Activated CD8-positive, alpha-beta memory T cell treated with anti-CD3 and anti-CD28 coated beads for 36 hours (primary cell): ENCODE data around the gene TMED5. TPM values are rescaled to one million over a fixed set of nuclear protein-coding genes. Genes with fewer than 3 reads are reported as not detected.
"Not testable (repeated sequence)": the region's sequence is repeated elsewhere in the genome, so short reads cannot be mapped to it uniquely, and the experiment has no call there.

Source experiments
- CTCF ChIA-PET: fragments of 350-600 bp; sonication (Branson Sonifier 250); formaldehyde crosslinking; loops from one replicate; lab custom pipeline; 2021; ENCODE audit warnings: antibody characterized with exemption; lab: Charles Lee
- POLR2A ChIA-PET: fragments of 350-600 bp; sonication (Branson Sonifier 250); formaldehyde crosslinking; loops from one replicate; lab custom pipeline; 2021; ENCODE audit warnings: antibody characterized with exemption; lab: Charles Lee
- total RNA-seq, 2 experiments: library from RNA; stranded (reverse); gene quantifications; one replicate each; pipeline ENCODE4 v1.2.3, GENCODE V29; 2021

TMED5 gene
- total RNA-seq: 10 to 100 TPM; 38.1 to 41.6 TPM

- POLR2A ChIA-PET: interaction anchor here (0.8 kb wide), 1 partner anchor 173 kb away, joined by 3 read pairs; no protein-coding TSS in a partner anchor
Measured at GRCh38 chr1:93179886-93180722, at the start of gene TMED5. TMED5 (minus strand) TSS chr1:93180413; CDS start chr1:93180242, 171 bp downstream.

GRCh38 chr1:93223023-93223675 is 42.9 kb upstream of the TMED5 start:
- ChIA-PET CTCF (no interaction called here), POLR2A (no interaction called here)

More at GRCh38 chr1:93179886-93180722, at the start of gene TMED5:
- CTCF ChIA-PET: no interaction called here

- ChIA-PET CTCF (no interaction called here), POLR2A (no interaction called here)
Measured at GRCh38 chr1:93221913-93222312, 41.7 kb upstream of the TMED5 start.

GRCh38 chr1:93220716-93221115 is 40.5 kb upstream of the TMED5 start:
- CTCF ChIA-PET, POLR2A ChIA-PET: not testable (repeated sequence)

GRCh38 chr1:93219443-93219842 is 39.2 kb upstream of the TMED5 start:
- ChIA-PET CTCF (no interaction called here), POLR2A (no interaction called here)

- POLR2A ChIA-PET: no interaction called here
- CTCF ChIA-PET: no interaction called here
Measured at GRCh38 chr1:93215322-93215721, 35.1 kb upstream of the TMED5 start.

- ChIA-PET CTCF (no interaction called here), POLR2A (no interaction called here)
Measured at GRCh38 chr1:93207211-93207610, 27.0 kb upstream of the TMED5 start.

GRCh38 chr1:93206567-93206954 is 26.3 kb upstream of the TMED5 start:
- ChIA-PET POLR2A (no interaction called here), CTCF (no interaction called here)

GRCh38 chr1:93205892-93206566 is 25.8 kb upstream of the TMED5 start:
- POLR2A ChIA-PET: no interaction called here

GRCh38 chr1:93200714-93201113 is 20.5 kb upstream of the TMED5 start:
- ChIA-PET CTCF (no interaction called here), POLR2A (no interaction called here)

More at GRCh38 chr1:93205892-93206566, 25.8 kb upstream of the TMED5 start:
- CTCF ChIA-PET: interaction anchor here (0.6 kb wide), 1 partner anchor 892 kb away, joined by 4 read pairs; no protein-coding TSS in a partner anchor

GRCh38 chr1:93200086-93200620 is 19.9 kb upstream of the TMED5 start:
- ChIA-PET POLR2A (no interaction called here), CTCF (no interaction called here)

- ChIA-PET CTCF (interaction anchor here (0.5 kb wide), 1 partner anchor 188 kb away, joined by 4 read pairs; no protein-coding TSS in a partner anchor), POLR2A (no interaction called here)
Measured at GRCh38 chr1:93199150-93199549, 18.9 kb upstream of the TMED5 start.

- ChIA-PET CTCF (no interaction called here), POLR2A (no interaction called here)
Measured at GRCh38 chr1:93196591-93196990, 16.4 kb upstream of the TMED5 start.

GRCh38 chr1:93194231-93194990 is 14.2 kb upstream of the TMED5 start:
- POLR2A ChIA-PET: no interaction called here
- CTCF ChIA-PET: no interaction called here

GRCh38 chr1:93190432-93190831 is 10.2 kb upstream of the TMED5 start:
- CTCF ChIA-PET: no interaction called here
- POLR2A ChIA-PET: interaction anchor here (0.6 kb wide), 1 partner anchor 146 kb away, joined by 4 read pairs; no protein-coding TSS in a partner anchor

- ChIA-PET CTCF (no interaction called here), POLR2A (no interaction called here)
Measured at GRCh38 chr1:93186667-93187066, 6.5 kb upstream of the TMED5 start.

GRCh38 chr1:93180723-93181613 is 755 bp upstream of the TMED5 start, which contains the start of gene CCDC18:
CCDC18 (plus strand) TSS chr1:93180724; CDS start chr1:93183362, 2,638 bp downstream.
- CTCF ChIA-PET: no interaction called here

GRCh38 chr1:93178418-93178817 is 1.8 kb downstream of the TMED5 start:
- CTCF ChIA-PET: no interaction called here
- POLR2A ChIA-PET: interaction anchor here (0.7 kb wide), 1 partner anchor 8 kb away, joined by 3 read pairs; no protein-coding TSS in a partner anchor

More at GRCh38 chr1:93180723-93181613, 755 bp upstream of the TMED5 start, which contains the start of gene CCDC18:
- POLR2A ChIA-PET: interaction anchor here (0.6 to 0.7 kb wide), 4 partner anchors 12 to 661 kb away, joined by 3 to 4 read pairs (median 3); no protein-coding TSS in a partner anchor
